Astrocyte (in vitro differentiated cells and primary cell): Measurements from ENCODE around the gene NPFF. TPM values are rescaled to one million over a fixed set of nuclear protein-coding genes. Genes with fewer than 3 reads are reported as not detected.
"Not testable (repeated sequence)": the region's sequence is repeated elsewhere in the genome, so short reads cannot be mapped to it uniquely, and the experiment has no call there.

ENCODE experiments used
- DNase-seq: peaks from one replicate; pipeline ENCODE4 v3.0.0-alpha.2; 2010; ENCODE audit warnings: low read depth
- FAIRE-seq: peaks from 2 replicates; lab custom pipeline; 2011; peaks lifted over from hg19 to GRCh38; lab: Jason Lieb, UNC
- H2AFZ ChIP-seq: 2 replicates; pipeline ENCODE4 v1.6.0; 2012; ENCODE audit warnings: low read depth, low read length, inconsistent platforms
- H3K27ac ChIP-seq: 2 replicates; pipeline ENCODE4 v1.5.1; 2011; ENCODE audit warnings: low read depth, low read length, inconsistent platforms
- H3K27me3 ChIP-seq: 2 replicates; pipeline ENCODE4 v1.6.0; 2011; ENCODE audit warnings: low read length, inconsistent platforms; ENCODE audit not compliant: insufficient read depth
- H3K36me3 ChIP-seq: 2 replicates; pipeline ENCODE4 v1.5.1; 2011; ENCODE audit warnings: low read length, inconsistent platforms; ENCODE audit not compliant: insufficient read depth
- H3K4me1 ChIP-seq: 2 replicates; pipeline ENCODE4 v1.5.1; 2011; ENCODE audit warnings: low read length, inconsistent platforms; ENCODE audit not compliant: insufficient read depth
- H3K4me2 ChIP-seq: 2 replicates; pipeline ENCODE4 v1.6.0; 2012; ENCODE audit warnings: low read length, inconsistent platforms
- H3K4me3 ChIP-seq: 2 replicates; pipeline ENCODE4 v1.5.1; 2011; ENCODE audit warnings: low read depth, mild to moderate bottlenecking, low read length, inconsistent platforms; ENCODE audit not compliant: insufficient read depth
- H3K79me2 ChIP-seq: 2 replicates; pipeline ENCODE4 v1.6.0; 2012; ENCODE audit warnings: mild to moderate bottlenecking, low read length, inconsistent platforms; ENCODE audit not compliant: insufficient read depth
- H3K9ac ChIP-seq: 2 replicates; pipeline ENCODE4 v1.6.0; 2012; ENCODE audit warnings: mild to moderate bottlenecking, low read length, inconsistent platforms
- H3K9me3 ChIP-seq: 2 replicates; pipeline ENCODE4 v1.5.1; 2012; ENCODE audit warnings: low read depth, mild to moderate bottlenecking, low read length, inconsistent platforms; ENCODE audit not compliant: insufficient read depth
- H4K20me1 ChIP-seq: 2 replicates; pipeline ENCODE4 v1.6.0; 2012; ENCODE audit warnings: low read length, inconsistent platforms; ENCODE audit not compliant: insufficient read depth
- H3K27ac Mint-ChIP-seq: one replicate; pipeline ENCODE4 v1.8.0; 2021; ENCODE audit warnings: mild to moderate bottlenecking, mixed read lengths; ENCODE audit not compliant: unreplicated experiment
- H3K27me3 Mint-ChIP-seq: one replicate; pipeline ENCODE4 v1.8.0; 2021; ENCODE audit warnings: low read depth, mixed read lengths; ENCODE audit not compliant: unreplicated experiment
- H3K36me3 Mint-ChIP-seq: one replicate; pipeline ENCODE4 v1.8.0; 2021; ENCODE audit warnings: low read depth, mixed read lengths; ENCODE audit not compliant: unreplicated experiment
- H3K4me1 Mint-ChIP-seq: one replicate; pipeline ENCODE4 v1.8.0; 2021; ENCODE audit warnings: low read depth, mixed read lengths; ENCODE audit not compliant: unreplicated experiment
- H3K4me3 Mint-ChIP-seq: one replicate; pipeline ENCODE4 v1.8.0; 2021; ENCODE audit warnings: mild to moderate bottlenecking, moderate library complexity, mixed read lengths; ENCODE audit not compliant: unreplicated experiment
- H3K9me3 Mint-ChIP-seq: one replicate; pipeline ENCODE4 v1.8.0; 2021; ENCODE audit warnings: mild to moderate bottlenecking, mixed read lengths; ENCODE audit not compliant: unreplicated experiment
- CTCF ChIP-seq: IDR thresholded peaks from 2 replicates; pipeline ENCODE4 v1.5.1; 2011; ENCODE audit warnings: low read depth, mild to moderate bottlenecking, inconsistent platforms, low read length, moderate library complexity; ENCODE audit not compliant: insufficient read depth
- EZH2 ChIP-seq: IDR thresholded peaks from 2 replicates; pipeline ENCODE4 v1.6.1; 2012; ENCODE audit warnings: mild to moderate bottlenecking, low read length, inconsistent platforms; ENCODE audit not compliant: insufficient read depth
- total RNA-seq: library from RNA; stranded (reverse); gene quantifications from 2 replicates; pipeline ENCODE4 v1.2.1, GENCODE V29; 2021

NPFF gene
- total RNA-seq, 1 donor from 2014 or later: not detected

- H3K4me2 ChIP-seq: no peak overlapping the region
- H3K27ac ChIP-seq: no peak overlapping the region
- FAIRE-seq: no peak
These were observed 44.6 kb upstream of the NPFF start for GRCh38 chr12:53551889-53552291.

DNA sequence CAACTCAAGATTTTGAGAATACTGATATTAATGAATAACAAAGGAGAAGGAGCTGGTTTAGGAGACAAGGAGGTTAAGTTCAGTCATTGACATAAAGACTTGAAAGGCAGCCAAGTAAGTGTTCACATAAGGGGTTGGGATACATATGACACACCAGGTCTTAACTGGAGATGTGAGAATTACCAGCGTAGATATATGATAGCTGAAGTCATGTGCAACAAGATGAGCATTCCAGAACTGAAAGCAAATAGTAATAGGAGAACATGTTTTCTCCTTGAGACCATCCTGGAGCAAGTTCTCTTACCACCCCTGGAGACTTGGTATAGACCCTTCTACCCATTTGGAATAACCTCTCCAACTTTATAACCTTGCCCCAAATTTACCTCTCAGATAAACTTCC is 43.3 kb upstream of the NPFF start:
- no peak overlapping the region for H3K4me3 Mint-ChIP-seq
- no peak for FAIRE-seq
- no peaks in the 10 kb centered on the region for H3K9me3 ChIP-seq
- DNase-seq: no peak
- no peak overlapping the region for H2AFZ ChIP-seq
- no peak overlapping the region for H3K27ac Mint-ChIP-seq
- H3K4me1 Mint-ChIP-seq: peaks cover 3% of the 10 kb centered on the region
- H3K4me2 ChIP-seq: no peak overlapping the region
- TF ChIP-seq CTCF (no peak), EZH2 (no peak)
- H3K79me2 ChIP-seq: no peaks in the 10 kb centered on the region
- H3K27me3 ChIP-seq: no peaks in the 10 kb centered on the region
- H3K9ac ChIP-seq: no peak overlapping the region
- no peaks in the 10 kb centered on the region for H4K20me1 ChIP-seq
- no peaks in the 10 kb centered on the region for H3K4me1 ChIP-seq
- peaks cover 19% of the 10 kb centered on the region for H3K36me3 ChIP-seq
- no peaks in the 10 kb centered on the region for H3K27me3 Mint-ChIP-seq
- H3K9me3 Mint-ChIP-seq: no peaks in the 10 kb centered on the region
- H3K27ac ChIP-seq: no peak overlapping the region
- no peak overlapping the region for H3K4me3 ChIP-seq
- H3K36me3 Mint-ChIP-seq: peaks cover 13% of the 10 kb centered on the region

More at GRCh38 chr12:53551889-53552291, 44.6 kb upstream of the NPFF start:
- Histone ChIP-seq H3K4me1 (no peaks in the 10 kb centered on the region), H3K36me3 (peaks cover 19% of the 10 kb centered on the region), H3K9ac (no peak overlapping the region), H3K79me2 (no peaks in the 10 kb centered on the region), H3K27me3 (no peaks in the 10 kb centered on the region), H4K20me1 (no peaks in the 10 kb centered on the region), H3K4me3 (no peak overlapping the region), H3K9me3 (no peaks in the 10 kb centered on the region), H2AFZ (no peak overlapping the region)
- no peak for TF ChIP-seq CTCF
- TF ChIP-seq EZH2: no peak
- no peak overlapping the region for H3K27ac Mint-ChIP-seq
- no peaks in the 10 kb centered on the region for H3K9me3 Mint-ChIP-seq
- H3K36me3 Mint-ChIP-seq: peaks cover 13% of the 10 kb centered on the region
- peaks cover 3% of the 10 kb centered on the region for H3K4me1 Mint-ChIP-seq
- no peaks in the 10 kb centered on the region for H3K27me3 Mint-ChIP-seq
- H3K4me3 Mint-ChIP-seq: no peak overlapping the region
- DNase-seq: no peak

- not testable (repeated sequence) for FAIRE-seq, DNase-seq, H3K4me1 ChIP-seq, H3K27ac ChIP-seq, H3K27me3 ChIP-seq, H3K27me3 Mint-ChIP-seq, H3K4me3 ChIP-seq, H3K4me2 ChIP-seq, H3K79me2 ChIP-seq, H3K9me3 Mint-ChIP-seq, H3K27ac Mint-ChIP-seq, H4K20me1 ChIP-seq, H3K4me3 Mint-ChIP-seq, H3K9me3 ChIP-seq, H2AFZ ChIP-seq, H3K9ac ChIP-seq, H3K4me1 Mint-ChIP-seq
- peaks cover 13% of the 10 kb centered on the region for H3K36me3 Mint-ChIP-seq
- peaks cover 19% of the 10 kb centered on the region for H3K36me3 ChIP-seq
These were observed 42.8 kb upstream of the NPFF start for GRCh38 chr12:53550131-53550530.

GRCh38 chr12:53548354-53548753 is 41.1 kb upstream of the NPFF start:
- not testable (repeated sequence) for H3K79me2 ChIP-seq, DNase-seq, H4K20me1 ChIP-seq, H3K27me3 ChIP-seq, H3K27me3 Mint-ChIP-seq, H3K4me3 Mint-ChIP-seq, H3K9me3 ChIP-seq, H3K4me1 Mint-ChIP-seq, H2AFZ ChIP-seq, H3K9ac ChIP-seq, H3K9me3 Mint-ChIP-seq, FAIRE-seq, H3K4me1 ChIP-seq, H3K4me3 ChIP-seq, H3K27ac ChIP-seq, H3K4me2 ChIP-seq, H3K27ac Mint-ChIP-seq
- peaks cover 16% of the 10 kb centered on the region for H3K36me3 Mint-ChIP-seq
- H3K36me3 ChIP-seq: peaks cover 19% of the 10 kb centered on the region
